ENCODE results near the gene GPRIN1.

Gene GPRIN1

DNA sequence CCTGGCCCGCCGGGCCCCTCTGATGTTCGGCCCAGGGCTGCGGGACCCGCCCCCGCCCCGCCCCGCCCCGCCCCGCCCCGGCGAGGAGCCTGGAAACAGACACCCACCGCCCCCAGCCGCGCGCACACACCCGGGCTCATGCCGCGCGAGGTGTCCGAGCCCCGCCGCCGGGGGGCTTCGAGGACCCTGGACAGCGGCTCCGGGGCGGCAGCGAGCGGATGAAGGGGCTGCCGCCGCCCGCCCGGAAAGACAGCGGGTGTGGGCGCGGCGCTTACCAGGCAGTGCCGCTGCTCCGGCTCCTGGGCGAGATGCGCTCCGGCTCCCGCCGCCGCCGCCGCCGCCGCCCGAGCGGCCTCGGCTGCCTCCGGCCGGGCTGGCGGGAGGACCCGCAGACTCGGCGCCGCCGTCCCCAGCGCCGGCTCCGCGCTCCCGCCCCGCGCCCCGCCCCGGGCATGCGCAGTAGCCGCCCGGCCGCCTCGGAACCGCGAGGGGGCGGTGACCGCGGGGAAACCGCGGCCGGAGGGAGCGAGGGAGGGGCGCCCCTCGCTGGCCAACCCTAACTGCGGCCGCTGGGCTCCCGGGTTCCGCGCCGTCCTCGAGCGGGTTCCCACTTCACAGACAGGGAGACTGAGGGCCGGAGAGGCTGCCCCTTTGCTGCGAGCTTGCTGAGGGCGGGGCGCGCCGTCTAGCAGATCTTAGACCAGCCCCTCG lies at the start of gene GPRIN1:
GPRIN1 (minus strand) TSS at position 433 of the 711 bp plus-strand sequence. CDS start 10,322 bp downstream, outside the sequence.
- no peak for DNase-seq (ENCODE audit: low read depth)

DNA sequence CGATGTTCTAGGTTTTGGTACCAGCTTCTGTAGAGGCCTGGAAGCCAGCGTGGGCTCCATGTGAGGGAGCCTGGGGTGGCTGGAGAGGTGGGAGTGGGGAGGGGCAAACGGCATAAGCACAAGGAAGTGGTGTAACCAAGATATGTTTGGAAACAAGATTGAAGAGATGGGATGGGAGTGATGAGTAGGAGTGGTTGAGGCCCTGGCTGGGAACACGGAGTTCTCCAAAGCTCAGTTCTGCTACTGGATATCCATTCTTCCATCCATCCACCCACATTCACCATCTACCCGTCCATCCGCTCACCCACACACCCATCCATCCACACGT lies 49.5 kb upstream of the GPRIN1 start:
- DNase-seq (ENCODE audit: low read depth): no peak

DNA sequence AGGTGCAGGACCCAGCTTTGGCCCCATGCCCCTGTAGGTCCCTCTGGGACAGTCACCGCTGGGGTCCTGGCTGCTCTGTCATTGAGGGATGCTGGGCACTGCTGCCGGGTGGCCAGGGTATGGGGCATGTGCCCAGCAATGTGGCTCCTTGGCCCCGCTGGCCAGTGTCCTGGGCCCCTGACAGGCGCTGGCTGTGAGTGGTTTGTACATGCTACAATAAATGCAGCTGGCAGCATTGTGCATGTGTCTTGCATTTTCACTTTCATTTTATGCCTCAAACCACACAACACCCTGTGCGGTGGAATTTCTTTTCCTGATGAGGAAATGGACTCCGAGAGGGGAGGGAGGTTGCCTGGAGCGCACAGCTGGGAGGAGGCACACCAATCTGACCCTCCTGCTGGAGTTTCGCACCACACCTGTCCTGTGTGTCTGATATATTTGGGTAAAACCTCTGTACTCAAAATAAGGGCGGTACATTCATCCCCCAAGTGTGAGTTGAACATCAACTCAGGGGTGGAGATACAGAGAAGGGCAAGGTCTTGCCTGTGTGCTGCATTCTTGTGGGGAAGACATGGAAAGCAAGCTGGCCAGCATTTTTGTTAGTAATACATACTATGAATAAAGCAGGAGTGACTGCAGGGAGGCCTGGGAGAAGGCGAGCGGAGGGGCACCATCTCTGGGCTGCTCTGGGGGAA lies 49.0 kb upstream of the GPRIN1 start:
- DNase-seq (ENCODE audit: low read depth): no peak

DNA sequence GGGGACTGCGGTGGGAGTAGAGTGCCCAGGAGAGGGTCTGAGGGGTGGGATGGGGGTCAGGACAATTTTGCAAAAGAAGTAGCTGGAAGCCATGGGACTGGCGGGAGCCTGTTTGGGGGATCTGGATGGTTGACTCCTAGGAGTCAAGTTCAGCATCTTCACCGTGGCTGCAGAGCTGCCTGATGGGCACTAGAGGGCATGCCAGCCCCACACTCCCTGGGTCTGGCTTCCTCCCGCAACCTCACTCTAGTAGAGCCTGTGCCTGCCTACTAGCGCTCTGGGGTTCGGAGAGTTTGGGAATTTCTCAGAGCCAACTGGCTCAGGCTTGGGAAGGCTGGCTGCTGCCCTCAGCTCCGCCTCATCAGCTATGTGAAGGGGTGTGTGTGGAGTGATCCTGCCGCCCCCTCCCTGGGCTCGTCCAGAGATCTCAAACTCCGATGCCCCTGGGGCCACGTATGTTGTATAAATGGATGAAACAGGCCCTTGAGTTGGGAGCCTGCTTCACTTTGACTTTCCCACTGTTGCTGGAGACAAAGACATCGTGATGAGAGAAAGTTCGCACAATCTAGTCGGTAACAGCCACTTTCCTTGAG lies 48.1 kb upstream of the GPRIN1 start:
- DNase-seq (ENCODE audit: low read depth): no peak

DNA sequence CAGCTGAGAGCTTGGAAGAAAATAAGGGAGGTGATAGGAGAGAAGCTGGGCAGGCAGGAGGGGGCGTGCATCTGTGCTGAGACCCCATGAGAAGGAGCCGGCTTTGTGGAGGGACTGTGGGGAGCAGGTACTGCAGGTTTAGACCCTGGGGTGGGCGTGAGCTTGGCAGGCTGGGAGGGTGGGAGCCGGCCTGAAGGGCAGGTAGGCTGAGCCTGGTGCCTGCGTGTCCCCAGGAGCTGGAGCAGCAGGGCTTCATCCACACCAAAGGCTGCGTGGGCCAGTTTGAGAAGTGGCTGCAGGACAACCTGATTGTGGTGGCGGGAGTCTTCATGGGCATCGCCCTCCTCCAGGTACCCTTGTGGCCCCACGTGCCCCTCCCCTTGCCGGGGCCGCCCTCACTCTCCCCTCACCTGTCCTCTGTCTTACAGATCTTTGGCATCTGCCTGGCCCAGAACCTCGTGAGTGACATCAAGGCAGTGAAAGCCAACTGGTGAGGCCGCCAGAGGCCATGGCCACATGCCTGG lies 46.6 kb upstream of the GPRIN1 start:
- no peak for DNase-seq (ENCODE audit: low read depth)

DNA sequence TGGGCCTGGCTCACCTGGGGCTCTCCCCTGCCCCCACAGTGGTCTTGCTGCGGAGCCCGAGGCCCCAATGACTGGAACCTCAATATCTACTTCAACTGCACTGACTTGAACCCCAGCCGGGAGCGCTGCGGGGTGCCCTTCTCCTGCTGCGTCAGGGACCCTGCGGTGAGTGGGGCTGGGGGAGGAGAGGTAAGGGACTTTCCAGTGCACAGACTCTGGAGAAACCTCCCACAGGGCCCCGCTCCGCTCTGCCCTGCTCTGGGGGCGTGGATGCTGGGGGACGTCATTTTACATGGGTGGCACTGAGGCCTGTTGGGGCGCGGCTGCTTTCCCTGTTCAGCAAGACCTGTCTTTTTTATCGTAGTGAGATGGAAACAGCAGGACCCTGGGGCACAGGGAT lies 44.9 kb upstream of the GPRIN1 start:
- DNase-seq (ENCODE audit: low read depth): no peak

DNA sequence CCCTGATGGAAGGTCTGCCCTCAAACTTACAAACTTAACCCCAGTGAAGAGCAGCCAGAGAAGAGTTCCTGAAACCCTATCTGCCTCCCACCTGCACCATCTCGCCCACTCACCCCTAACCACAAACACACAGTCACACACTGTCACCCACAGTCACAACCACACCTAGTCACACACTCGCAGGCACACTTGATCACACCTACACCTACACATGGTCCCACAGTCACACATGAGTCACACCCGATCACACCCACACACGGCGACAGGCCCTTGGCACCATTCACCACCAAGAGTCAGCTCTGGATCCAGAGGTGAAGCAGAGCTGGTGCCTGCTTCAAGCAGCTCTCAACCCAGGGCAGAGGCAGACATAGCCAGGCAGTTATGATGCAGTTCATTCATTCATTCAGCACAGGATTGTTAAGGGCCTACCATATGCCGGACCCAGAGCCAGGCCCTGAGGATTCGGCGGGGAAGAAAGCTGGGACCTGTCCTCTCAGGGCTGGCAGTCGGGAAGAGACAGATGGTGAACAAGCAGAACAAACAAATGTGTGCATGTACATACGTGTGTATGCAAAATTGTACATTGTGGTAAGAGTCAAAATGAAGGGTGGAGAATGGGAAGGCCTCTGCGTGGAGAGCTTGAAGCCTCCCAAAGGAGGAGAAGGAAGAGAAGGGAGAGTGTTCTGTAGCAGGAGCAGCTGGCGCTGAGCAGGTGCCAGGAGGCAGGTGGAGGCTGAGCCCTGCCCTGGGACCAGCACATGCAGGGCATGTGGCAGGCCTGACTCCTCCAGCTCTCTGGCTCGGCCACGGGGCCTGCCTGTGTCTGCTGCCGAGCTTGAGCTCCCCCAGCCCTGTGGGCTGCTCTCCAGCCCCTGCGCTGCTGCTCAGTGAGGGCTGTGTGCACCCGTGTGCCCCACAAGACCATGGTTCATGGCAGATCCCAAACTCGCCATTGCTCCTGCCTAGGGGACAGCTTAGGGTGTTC lies 43.7 kb upstream of the GPRIN1 start:
- no peak for DNase-seq (ENCODE audit: low read depth)

DNA sequence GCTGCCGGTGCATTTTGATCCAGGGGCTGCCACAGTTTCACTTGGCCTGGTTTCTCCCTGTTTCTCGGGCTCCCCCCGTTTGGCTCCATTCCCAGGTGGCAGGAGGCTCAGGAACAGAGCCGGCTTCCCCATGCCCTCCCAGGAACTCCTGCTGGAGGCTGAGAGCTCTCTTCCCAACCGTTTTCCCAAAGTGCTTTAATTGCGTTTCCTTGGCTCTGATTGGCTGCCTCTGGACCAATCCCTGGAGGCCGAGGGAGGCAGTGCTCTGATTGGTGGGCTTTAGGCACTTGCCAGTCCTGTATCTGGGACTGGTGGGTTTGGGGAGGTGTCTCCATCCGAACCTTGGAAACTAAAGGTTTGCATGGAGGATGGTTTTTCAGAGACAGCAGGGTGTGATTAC lies 42.2 kb upstream of the GPRIN1 start:
- no peak for DNase-seq (ENCODE audit: low read depth)

DNA sequence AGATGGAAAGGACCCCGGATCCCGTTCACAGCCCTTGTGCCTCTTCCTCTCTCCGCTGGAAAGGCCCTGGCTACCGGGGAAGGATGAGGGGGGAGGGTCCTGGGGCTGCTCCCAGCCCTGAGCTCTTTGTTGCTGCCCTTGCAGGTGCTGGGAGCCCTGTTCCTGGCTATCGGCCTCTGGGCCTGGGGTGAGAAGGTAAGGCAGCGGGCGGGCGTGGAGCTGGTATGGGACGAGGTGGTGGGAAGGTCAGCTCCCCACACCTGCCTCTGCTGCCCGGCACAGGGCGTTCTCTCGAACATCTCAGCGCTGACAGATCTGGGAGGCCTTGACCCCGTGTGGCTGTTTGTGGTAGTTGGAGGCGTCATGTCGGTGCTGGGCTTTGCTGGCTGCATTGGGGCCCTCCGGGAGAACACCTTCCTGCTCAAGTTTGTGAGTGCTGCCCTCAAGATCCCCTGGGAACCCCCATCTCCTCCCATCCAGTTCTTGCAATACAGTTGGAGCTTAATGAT lies 41.6 kb upstream of the GPRIN1 start:
- no peak for DNase-seq (ENCODE audit: low read depth)

DNA sequence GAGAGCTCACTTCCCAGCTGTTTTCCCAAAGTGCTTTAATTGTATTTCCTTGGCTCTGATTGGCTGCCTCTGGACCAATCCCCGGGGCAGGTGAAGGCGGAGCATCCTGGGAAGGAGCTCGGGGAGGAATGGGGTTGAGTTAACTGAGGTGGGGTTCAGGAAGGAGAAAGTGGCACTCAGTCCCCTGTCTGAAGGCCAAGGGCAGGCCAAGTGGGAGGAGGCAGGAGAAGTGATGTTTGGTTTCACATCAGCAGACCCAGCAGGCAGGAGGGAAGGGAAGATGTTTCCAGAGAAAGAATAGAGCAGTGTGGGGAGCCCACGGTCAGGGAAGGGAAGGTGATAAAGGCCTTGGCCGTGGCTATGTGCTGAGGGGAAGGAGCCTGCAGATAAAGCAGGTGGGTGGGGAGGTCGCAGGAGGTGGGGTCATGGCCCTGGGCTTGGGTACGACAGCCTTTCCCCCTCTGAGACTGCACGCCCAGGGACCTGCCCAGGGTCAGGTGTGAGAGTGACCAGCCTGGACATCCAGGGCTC lies 40.5 kb upstream of the GPRIN1 start:
- no peak for DNase-seq (ENCODE audit: low read depth)

DNA sequence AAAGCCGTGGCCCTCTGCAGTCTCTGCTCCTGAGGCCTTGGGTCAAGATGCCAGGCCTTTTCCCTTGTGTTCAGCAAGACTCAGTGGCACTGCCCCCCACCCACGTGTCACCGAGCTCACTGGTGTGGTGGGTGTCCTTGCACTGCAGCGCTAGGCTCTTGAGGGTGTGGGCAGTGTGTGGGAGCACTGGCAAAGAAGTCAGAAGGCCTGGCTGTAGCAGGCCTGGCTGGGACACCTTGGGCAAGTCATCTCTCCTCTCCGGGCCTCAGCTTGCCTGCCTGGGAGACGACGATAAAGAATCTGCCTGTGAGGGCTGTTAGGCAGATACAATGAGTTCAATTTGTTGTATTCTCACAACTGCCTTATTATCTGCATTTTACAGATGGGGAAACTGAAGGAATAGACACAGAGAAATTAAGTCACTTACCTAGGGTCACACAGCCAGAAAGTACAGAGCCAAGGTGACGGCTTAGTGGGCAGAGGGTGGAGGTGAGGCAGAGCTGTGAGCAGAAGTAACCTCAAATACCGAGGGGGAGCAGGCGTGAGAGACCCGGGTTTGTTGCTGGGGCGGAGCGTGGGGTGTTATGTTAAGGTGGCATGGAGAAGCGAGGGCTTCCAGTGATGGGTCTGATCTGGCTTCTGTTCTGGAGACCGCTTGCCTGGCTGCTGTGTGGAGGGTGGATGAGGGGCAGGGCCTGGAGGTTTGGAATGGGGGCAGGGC lies 38.7 kb upstream of the GPRIN1 start:
- DNase-seq (ENCODE audit: low read depth): no peak

DNA sequence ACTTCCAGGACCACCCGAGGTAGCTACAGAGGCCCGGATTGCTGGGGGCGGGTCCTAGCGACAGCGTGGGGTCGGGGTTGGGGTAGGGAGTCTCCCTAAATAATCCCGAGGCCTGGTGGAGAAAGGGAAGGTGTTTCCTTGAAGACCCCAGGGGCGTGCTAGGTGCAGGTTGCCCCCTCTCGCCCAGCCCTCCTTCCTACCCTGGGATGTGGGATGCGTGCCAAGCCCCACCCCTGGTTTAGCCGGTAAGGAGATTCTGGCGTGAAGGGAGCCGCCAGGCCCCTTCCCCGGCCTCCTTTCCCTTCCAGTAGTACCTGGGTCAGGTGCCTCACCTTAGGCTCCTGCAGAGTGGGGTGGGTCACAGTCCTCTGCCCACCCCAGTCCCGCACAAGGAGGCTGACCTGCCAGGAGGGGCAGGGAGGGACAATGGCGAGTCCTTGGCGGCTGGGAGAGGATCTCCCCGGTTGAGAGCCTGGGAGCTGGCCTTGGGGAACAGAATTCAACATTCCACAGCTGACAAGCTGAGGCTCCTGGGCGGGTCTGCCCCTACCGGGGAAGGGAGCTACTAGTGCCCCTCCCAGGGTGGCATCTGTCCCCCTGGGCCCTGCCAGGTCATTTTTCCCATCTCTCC lies 38.0 kb upstream of the GPRIN1 start:
- DNase-seq (ENCODE audit: low read depth): no peak

DNA sequence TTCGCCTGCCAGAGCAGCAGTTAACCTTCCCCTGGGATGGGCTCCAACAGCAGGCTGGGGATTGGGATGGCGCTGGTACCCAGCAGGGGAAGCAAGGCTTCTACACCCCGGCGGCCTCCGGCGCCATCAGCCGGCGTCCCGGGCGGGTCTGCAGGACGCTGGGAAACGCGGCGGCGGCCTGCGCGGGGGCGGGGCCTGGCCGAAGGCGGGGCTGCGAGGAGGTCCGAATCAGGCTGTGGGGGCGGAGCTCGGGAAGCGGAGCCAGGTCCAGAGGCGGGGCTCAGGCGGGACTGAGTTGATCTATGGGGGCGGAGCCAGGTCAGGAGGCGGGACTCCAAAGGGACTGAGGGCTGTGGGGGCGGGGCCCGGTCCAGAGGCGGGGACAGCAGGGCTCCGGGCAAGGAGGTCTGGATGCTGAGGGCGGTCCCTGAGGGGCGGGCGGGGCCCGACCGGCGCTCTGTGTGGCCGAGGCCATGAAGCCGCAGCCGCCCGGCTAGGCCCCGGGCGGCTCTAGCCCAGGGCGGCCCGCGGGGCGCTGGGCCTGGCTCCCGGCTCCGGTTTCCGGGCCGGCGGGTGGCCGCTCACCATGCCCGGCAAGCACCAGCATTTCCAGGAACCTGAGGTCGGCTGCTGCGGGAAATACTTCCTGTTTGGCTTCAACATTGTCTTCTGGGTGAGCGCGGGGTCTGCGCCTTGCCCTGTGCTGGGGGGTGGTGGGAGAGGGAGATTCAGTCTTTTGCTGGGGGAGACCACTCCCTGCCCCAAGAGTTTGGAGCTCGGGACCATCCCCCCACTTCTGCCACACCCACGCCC lies 37.3 kb upstream of the GPRIN1 start, which contains the start of gene TSPAN17:
TSPAN17 (plus strand) TSS at position 455 of the 813 bp plus-strand sequence; CDS start at position 587, 132 bp downstream.
- DNase-seq (ENCODE audit: low read depth): peak; percentile 84

DNA sequence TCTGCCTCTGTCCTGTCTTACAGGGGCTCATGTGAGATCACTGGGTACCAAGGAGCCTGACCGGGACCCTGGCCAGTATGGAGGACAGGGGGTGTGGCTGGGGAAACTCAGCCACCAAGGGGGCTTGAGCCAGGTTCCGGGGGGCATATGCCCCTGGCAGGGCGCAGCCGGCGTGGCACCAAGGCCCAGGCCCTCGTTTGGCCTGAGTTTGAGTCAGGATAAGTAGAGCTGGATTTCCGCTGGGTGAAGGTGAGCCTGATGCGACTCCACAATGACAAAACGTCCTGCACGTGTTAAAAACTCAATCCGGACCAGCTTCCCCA lies 36.7 kb upstream of the GPRIN1 start:
- DNase-seq (ENCODE audit: low read depth): no peak

DNA sequence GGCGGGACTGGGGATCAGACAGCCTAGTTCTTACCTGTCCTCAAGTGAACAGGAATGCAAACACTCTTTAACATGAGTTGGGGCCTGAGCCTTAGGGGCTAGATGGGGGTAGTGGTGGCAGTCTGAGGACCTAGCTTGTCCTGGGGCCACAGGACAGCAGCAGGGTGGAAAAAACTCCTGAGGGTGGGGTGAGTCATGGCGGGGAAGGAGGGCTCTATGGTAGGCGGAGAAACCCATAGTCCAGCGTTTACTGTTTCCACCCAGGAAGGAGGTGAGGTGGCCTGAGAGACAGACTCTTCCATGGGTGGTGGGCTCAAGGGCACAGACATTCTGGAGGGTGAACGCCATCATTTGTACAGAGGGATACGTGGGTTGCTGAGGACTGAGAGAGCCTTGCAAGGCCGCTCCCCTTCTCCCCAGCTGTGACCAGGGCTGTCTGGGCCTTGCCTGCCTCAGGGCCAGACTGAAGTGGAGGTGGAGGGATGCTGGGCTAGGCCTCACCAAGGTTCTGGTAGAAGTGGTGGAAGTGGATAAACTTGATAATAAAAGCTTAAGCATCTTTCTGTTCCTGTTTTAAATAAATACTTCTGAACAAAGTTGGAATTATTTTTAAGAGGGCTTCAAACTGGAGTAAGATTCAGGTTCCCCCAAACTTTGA lies 36.2 kb upstream of the GPRIN1 start:
- no peak for DNase-seq (ENCODE audit: low read depth)

DNA sequence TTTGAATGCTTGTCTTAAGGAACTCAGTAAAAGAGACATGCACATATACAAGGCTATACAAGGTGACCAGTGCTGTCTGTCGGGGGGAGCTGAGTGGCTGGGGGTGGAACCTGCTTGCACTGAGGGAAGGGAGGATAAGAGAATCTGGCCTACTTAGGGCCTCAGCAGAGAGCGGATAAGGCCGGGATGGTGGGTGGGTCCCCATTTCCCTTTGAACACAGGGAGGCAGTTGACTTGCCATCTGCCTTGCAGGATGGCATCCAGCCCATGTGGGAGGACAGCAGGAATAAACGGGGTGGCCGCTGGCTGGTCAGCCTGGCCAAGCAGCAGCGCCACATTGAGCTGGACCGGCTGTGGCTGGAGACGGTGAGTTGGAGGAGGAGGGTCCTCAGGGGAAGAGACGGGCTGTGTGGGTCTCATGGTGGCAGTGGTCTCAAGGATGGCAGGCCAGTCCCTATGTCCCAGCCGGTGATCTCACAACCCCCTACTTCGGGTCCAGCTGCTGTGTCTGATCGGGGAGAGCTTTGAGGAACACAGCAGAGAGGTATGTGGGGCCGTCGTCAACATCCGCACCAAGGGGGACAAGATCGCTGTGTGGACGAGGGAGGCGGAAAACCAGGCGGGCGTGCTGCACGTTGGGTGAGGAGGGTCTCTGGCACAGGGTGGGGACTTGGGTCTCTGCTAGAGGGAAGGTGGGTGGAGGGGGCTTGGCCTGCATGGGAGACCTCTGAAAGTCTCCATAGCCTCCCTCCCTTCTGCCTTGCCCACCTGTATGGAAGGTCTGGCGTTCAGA lies 35.1 kb upstream of the GPRIN1 start:
- DNase-seq (ENCODE audit: low read depth): no peak

DNA sequence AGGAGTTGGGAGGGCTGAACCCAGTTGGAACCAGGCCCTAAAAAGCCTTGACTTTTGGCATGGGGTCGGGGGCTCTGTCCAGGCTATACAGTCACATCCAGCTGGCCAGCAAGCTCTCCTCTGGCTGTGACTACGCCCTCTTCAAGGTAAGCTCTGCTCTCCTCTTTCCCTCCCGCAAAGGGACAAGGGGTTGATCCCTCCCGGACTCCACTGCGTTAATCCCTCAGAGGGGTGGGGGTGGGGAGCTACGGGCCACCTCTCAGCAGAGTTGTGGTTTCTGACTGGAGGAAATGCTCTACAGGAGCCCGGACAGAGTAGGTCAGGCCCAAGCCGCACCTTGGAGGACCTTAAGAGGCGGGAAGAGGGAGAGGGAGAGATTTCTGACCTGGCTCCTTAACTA lies 34.3 kb upstream of the GPRIN1 start:
- DNase-seq (ENCODE audit: low read depth): no peak

All from GM04503 (cell line).